ENCODE data around the gene OR10H1.

The OR10H1 gene

DNA sequence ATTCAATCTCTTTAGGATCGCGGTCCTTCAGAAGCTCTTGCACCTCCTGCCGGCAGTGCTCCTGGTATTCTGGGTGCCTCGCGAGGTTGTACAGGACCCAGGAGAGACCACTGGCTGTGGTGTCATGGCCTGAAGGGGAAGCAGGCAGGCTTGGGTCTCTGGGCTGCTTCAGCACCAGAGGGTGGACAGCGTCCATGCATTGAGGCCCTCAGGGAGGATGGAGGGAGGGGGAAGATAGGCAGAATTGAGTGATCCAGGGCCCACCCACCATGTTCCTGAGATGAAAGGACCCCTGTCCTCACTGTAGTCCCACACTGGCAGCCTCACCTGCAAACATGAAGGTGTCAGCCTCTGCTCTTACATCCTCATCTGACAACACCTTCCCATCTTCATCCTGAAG is 45.9 kb downstream of the OR10H1 start:
- Histone ChIP-seq H3K4me1 (ENCODE audit: control insufficient read depth, insufficient read depth, low read length) (no peaks in the 10 kb centered on the region), H3K36me3 (ENCODE audit: control insufficient read depth in 2 of 2, insufficient read depth in 1 of 2, low read length in 2 of 2) (no peaks in the 10 kb centered on the region), H3K4me3 (ENCODE audit: low read depth, low read length) (no peak overlapping the region), H3K27ac (ENCODE audit: extremely low read depth, low read depth, low read length) (no peak overlapping the region), H3K9me3 (ENCODE audit: control insufficient read depth, insufficient read depth, low read depth, low read length) (no peaks in the 10 kb centered on the region)
- ChIA-PET POLR2A (no interaction called here), CTCF (interaction anchor here (0.7 kb wide), 1 partner anchor 241 kb away, joined by 3 read pairs; no protein-coding TSS in a partner anchor)
- TF ChIP-seq ZNF341 (tag by site-specific recombination; IDR thresholded peaks at IDR 0.05; ENCODE audit: low read depth) = no peak
- TF ChIP-seq, protein P1, sequence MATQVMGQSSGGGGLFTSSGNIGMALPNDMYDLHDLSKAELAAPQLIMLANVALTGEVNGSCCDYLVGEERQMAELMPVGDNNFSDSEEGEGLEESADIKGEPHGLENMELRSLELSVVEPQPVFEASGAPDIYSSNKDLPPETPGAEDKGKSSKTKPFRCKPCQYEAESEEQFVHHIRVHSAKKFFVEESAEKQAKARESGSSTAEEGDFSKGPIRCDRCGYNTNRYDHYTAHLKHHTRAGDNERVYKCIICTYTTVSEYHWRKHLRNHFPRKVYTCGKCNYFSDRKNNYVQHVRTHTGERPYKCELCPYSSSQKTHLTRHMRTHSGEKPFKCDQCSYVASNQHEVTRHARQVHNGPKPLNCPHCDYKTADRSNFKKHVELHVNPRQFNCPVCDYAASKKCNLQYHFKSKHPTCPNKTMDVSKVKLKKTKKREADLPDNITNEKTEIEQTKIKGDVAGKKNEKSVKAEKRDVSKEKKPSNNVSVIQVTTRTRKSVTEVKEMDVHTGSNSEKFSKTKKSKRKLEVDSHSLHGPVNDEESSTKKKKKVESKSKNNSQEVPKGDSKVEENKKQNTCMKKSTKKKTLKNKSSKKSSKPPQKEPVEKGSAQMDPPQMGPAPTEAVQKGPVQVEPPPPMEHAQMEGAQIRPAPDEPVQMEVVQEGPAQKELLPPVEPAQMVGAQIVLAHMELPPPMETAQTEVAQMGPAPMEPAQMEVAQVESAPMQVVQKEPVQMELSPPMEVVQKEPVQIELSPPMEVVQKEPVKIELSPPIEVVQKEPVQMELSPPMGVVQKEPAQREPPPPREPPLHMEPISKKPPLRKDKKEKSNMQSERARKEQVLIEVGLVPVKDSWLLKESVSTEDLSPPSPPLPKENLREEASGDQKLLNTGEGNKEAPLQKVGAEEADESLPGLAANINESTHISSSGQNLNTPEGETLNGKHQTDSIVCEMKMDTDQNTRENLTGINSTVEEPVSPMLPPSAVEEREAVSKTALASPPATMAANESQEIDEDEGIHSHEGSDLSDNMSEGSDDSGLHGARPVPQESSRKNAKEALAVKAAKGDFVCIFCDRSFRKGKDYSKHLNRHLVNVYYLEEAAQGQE (tag by site-specific recombination; IDR thresholded peaks at IDR 0.05) = peak; percentile 93

DNA sequence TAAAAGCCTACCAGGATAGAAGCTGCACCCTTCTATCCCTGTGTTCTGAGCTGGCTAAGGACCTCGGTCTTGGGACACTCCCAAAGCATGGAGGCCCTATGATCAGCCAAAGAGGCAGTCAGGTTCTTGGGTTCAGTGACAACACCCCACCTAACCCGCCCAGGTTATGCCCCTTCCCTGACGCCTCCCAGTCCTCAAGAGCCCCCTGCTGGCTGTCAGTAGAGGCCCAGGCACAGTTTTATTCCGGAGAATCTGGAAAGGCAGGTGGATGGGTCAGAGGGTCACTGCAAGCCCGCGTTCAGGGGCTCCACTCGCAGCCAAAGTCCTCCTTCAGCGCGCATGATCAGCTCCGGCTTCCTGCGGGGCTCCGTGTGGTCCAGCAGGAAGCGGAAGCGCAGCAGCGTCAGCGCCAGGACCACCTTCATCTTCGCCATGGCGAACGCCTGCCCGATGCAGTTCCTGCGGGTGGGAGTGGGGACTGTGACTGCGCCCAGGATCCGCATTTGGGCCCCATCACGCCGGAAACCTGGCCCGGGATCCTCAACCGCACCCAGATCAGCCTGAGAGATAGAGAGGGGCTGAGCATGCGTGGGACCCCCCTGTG is 55.4 kb downstream of the OR10H1 start:
- Histone ChIP-seq H3K9me3 (ENCODE audit: control insufficient read depth, insufficient read depth, low read depth, low read length) (no peaks in the 10 kb centered on the region), H3K4me3 (ENCODE audit: low read depth, low read length) (no peak overlapping the region), H3K27ac (ENCODE audit: extremely low read depth, low read depth, low read length) (no peak overlapping the region), H3K4me1 (ENCODE audit: control insufficient read depth, insufficient read depth, low read length) (no peaks in the 10 kb centered on the region), H3K36me3 (ENCODE audit: control insufficient read depth in 2 of 2, insufficient read depth in 1 of 2, low read length in 2 of 2) (no peaks in the 10 kb centered on the region)
- CTCF ChIA-PET = interaction anchor here (0.9 to 1.1 kb wide), 2 partner anchors 130 to 151 kb away, joined by 3 to 6 read pairs; no protein-coding TSS in a partner anchor
- POLR2A ChIA-PET = interaction anchor here (0.6 kb wide), 1 partner anchor 66 kb away, joined by 3 read pairs; no protein-coding TSS in a partner anchor
- TF ChIP-seq ZNF10 (tag by site-specific recombination; IDR thresholded peaks at IDR 0.05) (no peak), ZNF157 (tag by site-specific recombination; IDR thresholded peaks at IDR 0.05) (no peak)

DNA sequence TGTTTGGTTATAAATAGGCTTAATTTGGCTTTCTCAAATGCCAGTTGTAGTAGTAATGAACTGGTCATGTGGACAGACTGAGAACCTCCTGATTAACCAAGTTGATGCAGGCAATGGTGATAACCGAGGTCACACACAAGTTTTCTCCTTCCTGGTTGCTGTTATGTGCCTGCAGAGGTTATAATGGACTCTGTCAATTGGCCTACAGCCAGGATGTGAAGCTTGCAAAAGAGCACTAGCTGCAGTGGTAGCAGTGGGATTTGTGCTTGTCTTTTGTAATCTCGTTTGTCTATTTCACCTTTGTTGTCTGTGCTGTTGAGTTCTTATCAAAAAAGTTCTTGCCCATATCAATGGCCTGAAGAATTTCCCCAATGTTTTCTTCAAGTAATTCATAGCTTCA is 57.1 kb downstream of the OR10H1 start:
- no peak overlapping the region for H3K4me3 ChIP-seq (ENCODE audit: low read depth, low read length)
- no peaks in the 10 kb centered on the region for H3K4me1 ChIP-seq (ENCODE audit: control insufficient read depth, insufficient read depth, low read length)
- POLR2A ChIA-PET = no interaction called here
- H3K27ac ChIP-seq (ENCODE audit: extremely low read depth, low read depth, low read length) = no peak overlapping the region
- CTCF ChIA-PET = interaction anchor here (0.6 kb wide), 2 partner anchors 131 to 194 kb away, joined by 3 read pairs; no protein-coding TSS in a partner anchor
- no peaks in the 10 kb centered on the region for H3K9me3 ChIP-seq (ENCODE audit: control insufficient read depth, insufficient read depth, low read depth, low read length)
- no peaks in the 10 kb centered on the region for H3K36me3 ChIP-seq (ENCODE audit: control insufficient read depth in 2 of 2, insufficient read depth in 1 of 2, low read length in 2 of 2)
- TF ChIP-seq, protein P2, sequence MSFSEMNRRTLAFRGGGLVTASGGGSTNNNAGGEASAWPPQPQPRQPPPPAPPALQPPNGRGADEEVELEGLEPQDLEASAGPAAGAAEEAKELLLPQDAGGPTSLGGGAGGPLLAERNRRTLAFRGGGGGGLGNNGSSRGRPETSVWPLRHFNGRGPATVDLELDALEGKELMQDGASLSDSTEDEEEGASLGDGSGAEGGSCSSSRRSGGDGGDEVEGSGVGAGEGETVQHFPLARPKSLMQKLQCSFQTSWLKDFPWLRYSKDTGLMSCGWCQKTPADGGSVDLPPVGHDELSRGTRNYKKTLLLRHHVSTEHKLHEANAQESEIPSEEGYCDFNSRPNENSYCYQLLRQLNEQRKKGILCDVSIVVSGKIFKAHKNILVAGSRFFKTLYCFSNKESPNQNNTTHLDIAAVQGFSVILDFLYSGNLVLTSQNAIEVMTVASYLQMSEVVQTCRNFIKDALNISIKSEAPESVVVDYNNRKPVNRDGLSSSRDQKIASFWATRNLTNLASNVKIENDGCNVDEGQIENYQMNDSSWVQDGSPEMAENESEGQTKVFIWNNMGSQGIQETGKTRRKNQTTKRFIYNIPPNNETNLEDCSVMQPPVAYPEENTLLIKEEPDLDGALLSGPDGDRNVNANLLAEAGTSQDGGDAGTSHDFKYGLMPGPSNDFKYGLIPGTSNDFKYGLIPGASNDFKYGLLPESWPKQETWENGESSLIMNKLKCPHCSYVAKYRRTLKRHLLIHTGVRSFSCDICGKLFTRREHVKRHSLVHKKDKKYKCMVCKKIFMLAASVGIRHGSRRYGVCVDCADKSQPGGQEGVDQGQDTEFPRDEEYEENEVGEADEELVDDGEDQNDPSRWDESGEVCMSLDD (tag by site-specific recombination; IDR thresholded peaks at IDR 0.05) = no peak
- no peak for TF ChIP-seq ZNF155 (tag by site-specific recombination; IDR thresholded peaks at IDR 0.05)
- no peak for TF ChIP-seq ZNF23 (tag by site-specific recombination; IDR thresholded peaks at IDR 0.05; ENCODE audit: borderline replicate concordance)
- no peak for TF ChIP-seq ZNF555 (tag by site-specific recombination; conservative IDR thresholded peaks at IDR 0.05)
- TF ChIP-seq ZNF311 (tag by site-specific recombination; IDR thresholded peaks at IDR 0.05; ENCODE audit: borderline replicate concordance) = no peak
- TF ChIP-seq ZNF529 (tag by site-specific recombination; IDR thresholded peaks at IDR 0.05; ENCODE audit: insufficient replicate concordance) = no peak
- no peak for TF ChIP-seq ZNF785 (tag by site-specific recombination; IDR thresholded peaks at IDR 0.05)
- TF ChIP-seq ZNF2 (tag by site-specific recombination; IDR thresholded peaks at IDR 0.05) = no peak
- no peak for TF ChIP-seq ZNF202 (tag by site-specific recombination; IDR thresholded peaks at IDR 0.05; ENCODE audit: borderline replicate concordance)
- TF ChIP-seq KLF8 (tag by site-specific recombination; IDR thresholded peaks at IDR 0.05) = no peak
- no peak for TF ChIP-seq PRDM1 (tag by site-specific recombination; IDR thresholded peaks at IDR 0.05)
- no peak for TF ChIP-seq ZNF837 (tag by site-specific recombination; IDR thresholded peaks at IDR 0.05)
- TF ChIP-seq, protein P3, sequence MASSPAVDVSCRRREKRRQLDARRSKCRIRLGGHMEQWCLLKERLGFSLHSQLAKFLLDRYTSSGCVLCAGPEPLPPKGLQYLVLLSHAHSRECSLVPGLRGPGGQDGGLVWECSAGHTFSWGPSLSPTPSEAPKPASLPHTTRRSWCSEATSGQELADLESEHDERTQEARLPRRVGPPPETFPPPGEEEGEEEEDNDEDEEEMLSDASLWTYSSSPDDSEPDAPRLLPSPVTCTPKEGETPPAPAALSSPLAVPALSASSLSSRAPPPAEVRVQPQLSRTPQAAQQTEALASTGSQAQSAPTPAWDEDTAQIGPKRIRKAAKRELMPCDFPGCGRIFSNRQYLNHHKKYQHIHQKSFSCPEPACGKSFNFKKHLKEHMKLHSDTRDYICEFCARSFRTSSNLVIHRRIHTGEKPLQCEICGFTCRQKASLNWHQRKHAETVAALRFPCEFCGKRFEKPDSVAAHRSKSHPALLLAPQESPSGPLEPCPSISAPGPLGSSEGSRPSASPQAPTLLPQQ (tag by site-specific recombination; IDR thresholded peaks at IDR 0.05) = no peak
- TF ChIP-seq ZNF174 (tag by site-specific recombination; IDR thresholded peaks at IDR 0.05) = no peak
- no peak for TF ChIP-seq ZNF521 (tag by site-specific recombination; IDR thresholded peaks at IDR 0.05)
- no peak for TF ChIP-seq ZNF664 (tag by site-specific recombination; IDR thresholded peaks at IDR 0.05)
- TF ChIP-seq KLF9 (tag by site-specific recombination; IDR thresholded peaks at IDR 0.05; ENCODE audit: low read depth) = no peak
